Fibroblast of skin of scalp (primary cell): Measurements from ENCODE around the gene ADK.
"Not testable (repeated sequence)": the region's sequence is repeated elsewhere in the genome, so short reads cannot be mapped to it uniquely, and the experiment has no call there.

ENCODE experiments used
- DNase-seq: peaks from one replicate; pipeline ENCODE4 v3.0.0-alpha.2; 2013

The ADK gene

GRCh38 chr10:74187237-74187636 lies 36.2 kb downstream of the ADK start:
- DNase-seq, result no peak

- DNase-seq, result not testable (repeated sequence)
Measured at GRCh38 chr10:74188617-74189016, 37.6 kb downstream of the ADK start.

- DNase-seq, result peak; percentile 96
Measured at GRCh38 chr10:74189999-74190421, 39.0 kb downstream of the ADK start.

GRCh38 chr10:74190494-74190893 lies 39.5 kb downstream of the ADK start:
- peak; percentile 72 for DNase-seq

- DNase-seq, result no peak
Measured at GRCh38 chr10:74194545-74194944, 43.5 kb downstream of the ADK start.

GRCh38 chr10:74194999-74195398 lies 44.0 kb downstream of the ADK start:
- peak; percentile 37 for DNase-seq

- no peak for DNase-seq
Measured at GRCh38 chr10:74199315-74199714, 48.3 kb downstream of the ADK start.

- DNase-seq, result peak; percentile 46
Measured at GRCh38 chr10:74202356-74202755, 51.3 kb downstream of the ADK start.

GRCh38 chr10:74206746-74207145 lies 55.7 kb downstream of the ADK start:
- no peak for DNase-seq

- no peak for DNase-seq
Measured at GRCh38 chr10:74207691-74208480, 56.9 kb downstream of the ADK start.

- no peak for DNase-seq
Measured at GRCh38 chr10:74208997-74209396, 58.0 kb downstream of the ADK start.

GRCh38 chr10:74213019-74213418 lies 62.0 kb downstream of the ADK start:
- DNase-seq, result no peak

GRCh38 chr10:74213571-74214162 lies 62.6 kb downstream of the ADK start:
- DNase-seq, result peak; percentile 78

- not testable (repeated sequence) for DNase-seq
Measured at GRCh38 chr10:74217110-74217509, 66.1 kb downstream of the ADK start.

GRCh38 chr10:74222467-74222866 lies 71.4 kb downstream of the ADK start:
- not testable (repeated sequence) for DNase-seq

GRCh38 chr10:74223755-74224529 lies 72.9 kb downstream of the ADK start:
- DNase-seq, result peak; percentile 47

- peak; percentile 69 for DNase-seq
Measured at GRCh38 chr10:74227697-74228424, 76.8 kb downstream of the ADK start.

- no peak for DNase-seq
Measured at GRCh38 chr10:74231375-74231774, 80.4 kb downstream of the ADK start.

- peak; percentile 4 for DNase-seq
Measured at GRCh38 chr10:74233281-74233680, 82.3 kb downstream of the ADK start.

- DNase-seq, result peak; percentile 7
Measured at GRCh38 chr10:74234569-74234968, 83.5 kb downstream of the ADK start.

GRCh38 chr10:74238031-74238431 lies 87.0 kb downstream of the ADK start:
- no peak for DNase-seq

GRCh38 chr10:74238516-74238915 lies 87.5 kb downstream of the ADK start:
- no peak for DNase-seq

GRCh38 chr10:74243067-74243466 lies 92.0 kb downstream of the ADK start:
- no peak for DNase-seq
